PC-9 (cell line): Measurements from ENCODE around the gene FBXL14. TPM values are rescaled to one million over a fixed set of nuclear protein-coding genes. Genes with fewer than 3 reads are reported as not detected.

Source experiments
- BruUV-seq: library from RNA; stranded (reverse); fragments of 400-500 nt; replicated peaks from 2 replicates; lab custom pipeline; 2021; lab: Mats Ljungman, UMichigan
- CTCF ChIA-PET: fragments of 300-600 bp; sonication (Branson Sonifier 250); formaldehyde crosslinking; loops from one replicate; lab custom pipeline; 2022; ENCODE audit warnings: antibody characterized with exemption; lab: Charles Lee
- POLR2A ChIA-PET: fragments of 300-600 bp; sonication (Branson Sonifier 250); formaldehyde crosslinking; loops from one replicate; lab custom pipeline; 2022; ENCODE audit warnings: antibody characterized with exemption; ENCODE audit not compliant: unreplicated experiment; lab: Charles Lee
- DNase-seq, 2 experiments: peaks; one replicate each; pipeline versions ENCODE4 v3.0.0 to v3.0.0-alpha.2; 2015 to 2022; ENCODE audit warnings: mixed read lengths in 1 of 2
- H2AFZ ChIP-seq: fragments of 200-600 bp; sonication (generic); 2 replicates; pipeline ENCODE4 v1.8.1; 2017; ENCODE audit warnings: antibody characterized with exemption
- H3F3A ChIP-seq: fragments of 200-600 bp; sonication (generic); 2 replicates; pipeline ENCODE4 v1.8.1; 2017; ENCODE audit warnings: antibody characterized with exemption, mild to moderate bottlenecking, low read depth; ENCODE audit not compliant: insufficient read depth
- H3K27ac ChIP-seq: fragments of 200-600 bp; sonication (generic); 2 replicates; pipeline ENCODE4 v1.6.1; 2016; ENCODE audit warnings: mixed run types
- H3K27me3 ChIP-seq: fragments of 200-600 bp; sonication (generic); 2 replicates; pipeline ENCODE4 v1.6.1; 2016; ENCODE audit warnings: low read depth, mixed run types; ENCODE audit not compliant: insufficient read depth
- H3K36me3 ChIP-seq: fragments of 200-600 bp; sonication (generic); 2 replicates; pipeline ENCODE4 v1.6.1; 2016; ENCODE audit warnings: low read depth, mixed run types
- H3K4me1 ChIP-seq: fragments of 200-600 bp; sonication (generic); replicated peaks from 2 replicates; pipeline ENCODE4 v1.6.1; 2016; ENCODE audit warnings: mixed run types; ENCODE audit not compliant: insufficient read depth
- H3K4me2 ChIP-seq: fragments of 200-600 bp; sonication (generic); 2 replicates; pipeline ENCODE4 v1.6.1; 2017; ENCODE audit warnings: mixed run types
- H3K4me3 ChIP-seq: fragments of 200-600 bp; sonication (generic); 2 replicates; pipeline ENCODE4 v1.6.1; 2016; ENCODE audit warnings: mixed run types
- H3K79me2 ChIP-seq: fragments of 200-600 bp; sonication (generic); 2 replicates; pipeline ENCODE4 v1.6.1; 2017; ENCODE audit warnings: low read depth, mixed run types
- H3K9me2 ChIP-seq: fragments of 200-600 bp; sonication (generic); 2 replicates; pipeline ENCODE4 v1.8.1; 2017; ENCODE audit warnings: mild to moderate bottlenecking; ENCODE audit not compliant: insufficient read depth
- H3K9me3 ChIP-seq: fragments of 200-600 bp; sonication (generic); 2 replicates; pipeline ENCODE4 v1.8.1; 2016; ENCODE audit warnings: low read depth; ENCODE audit not compliant: insufficient read depth
- H4K20me1 ChIP-seq: fragments of 200-600 bp; sonication (generic); 2 replicates; pipeline ENCODE4 v1.8.1; 2017; ENCODE audit not compliant: insufficient read depth
- EZH2 ChIP-seq: fragments of 200-600 bp; sonication (generic); IDR thresholded peaks from 2 replicates; pipeline ENCODE4 v1.8.0; 2017; ENCODE audit warnings: antibody characterized with exemption, low read depth
- intact Hi-C: fragments of 100-400 bp; cut with micrococcal nuclease; formaldehyde crosslinking; loops from one replicate; pipeline ENCODE4 v1.10.0; 2022; ENCODE audit not compliant: unreplicated experiment
- total RNA-seq: library from RNA; stranded (reverse); gene quantifications from 2 replicates; pipeline ENCODE4 v1.2.3, GENCODE V29; 2021
- TF ChIP-seq, protein P1 (sequence below): fragments of 200-600 bp; sonication (generic); conservative IDR thresholded peaks from 2 replicates; pipeline ENCODE4 v1.6.1; 2017; ENCODE audit warnings: mixed run types, antibody characterized with exemption, mild to moderate bottlenecking, moderate library complexity

The FBXL14 gene
- total RNA-seq, 1 experiment from 2014 or later = 21.1 TPM

DNA sequence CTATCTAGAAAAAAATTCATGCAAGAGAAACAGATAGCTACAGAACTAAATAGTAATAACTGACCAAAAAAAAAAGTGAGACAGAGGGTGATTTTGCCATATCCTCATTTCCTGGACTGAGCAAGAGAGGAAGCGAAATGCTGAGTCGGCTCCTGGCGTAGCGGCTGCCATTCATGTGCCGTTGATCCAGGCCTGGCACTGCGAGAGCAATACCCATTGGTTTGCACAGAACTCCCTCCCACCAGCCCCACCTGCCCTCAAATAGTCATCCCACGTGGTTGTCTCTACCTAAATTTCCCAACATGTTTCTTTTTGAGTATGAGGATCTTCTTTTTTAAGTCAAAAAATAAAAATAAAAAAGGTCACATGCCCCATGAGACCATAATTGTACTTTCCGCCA lies 25.2 kb upstream of the FBXL14 start:
- Histone ChIP-seq H3K4me1 (no peaks in the 10 kb centered on the region), H2AFZ (no peak overlapping the region), H3K9me3 (no peaks in the 10 kb centered on the region), H3K9me2 (no peaks in the 10 kb centered on the region), H3K36me3 (no peaks in the 10 kb centered on the region), H3K4me2 (no peak overlapping the region), H3K27me3 (no peaks in the 10 kb centered on the region), H4K20me1 (no peaks in the 10 kb centered on the region), H3K79me2 (no peaks in the 10 kb centered on the region), H3K4me3 (no peak overlapping the region), H3F3A (no peaks in the 10 kb centered on the region), H3K27ac (no peak overlapping the region)
- DNase-seq = no peak
- no peak for TF ChIP-seq EZH2
- TF ChIP-seq, protein P1, sequence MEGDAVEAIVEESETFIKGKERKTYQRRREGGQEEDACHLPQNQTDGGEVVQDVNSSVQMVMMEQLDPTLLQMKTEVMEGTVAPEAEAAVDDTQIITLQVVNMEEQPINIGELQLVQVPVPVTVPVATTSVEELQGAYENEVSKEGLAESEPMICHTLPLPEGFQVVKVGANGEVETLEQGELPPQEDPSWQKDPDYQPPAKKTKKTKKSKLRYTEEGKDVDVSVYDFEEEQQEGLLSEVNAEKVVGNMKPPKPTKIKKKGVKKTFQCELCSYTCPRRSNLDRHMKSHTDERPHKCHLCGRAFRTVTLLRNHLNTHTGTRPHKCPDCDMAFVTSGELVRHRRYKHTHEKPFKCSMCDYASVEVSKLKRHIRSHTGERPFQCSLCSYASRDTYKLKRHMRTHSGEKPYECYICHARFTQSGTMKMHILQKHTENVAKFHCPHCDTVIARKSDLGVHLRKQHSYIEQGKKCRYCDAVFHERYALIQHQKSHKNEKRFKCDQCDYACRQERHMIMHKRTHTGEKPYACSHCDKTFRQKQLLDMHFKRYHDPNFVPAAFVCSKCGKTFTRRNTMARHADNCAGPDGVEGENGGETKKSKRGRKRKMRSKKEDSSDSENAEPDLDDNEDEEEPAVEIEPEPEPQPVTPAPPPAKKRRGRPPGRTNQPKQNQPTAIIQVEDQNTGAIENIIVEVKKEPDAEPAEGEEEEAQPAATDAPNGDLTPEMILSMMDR = no peak
- intact Hi-C loops = no loop called here
- no TSS peak for BruUV-seq
- ChIA-PET CTCF (interaction anchor here (0.7 kb wide), 1 partner anchor 10 kb away, joined by 4 read pairs; no protein-coding TSS in a partner anchor), POLR2A (no interaction called here)

DNA sequence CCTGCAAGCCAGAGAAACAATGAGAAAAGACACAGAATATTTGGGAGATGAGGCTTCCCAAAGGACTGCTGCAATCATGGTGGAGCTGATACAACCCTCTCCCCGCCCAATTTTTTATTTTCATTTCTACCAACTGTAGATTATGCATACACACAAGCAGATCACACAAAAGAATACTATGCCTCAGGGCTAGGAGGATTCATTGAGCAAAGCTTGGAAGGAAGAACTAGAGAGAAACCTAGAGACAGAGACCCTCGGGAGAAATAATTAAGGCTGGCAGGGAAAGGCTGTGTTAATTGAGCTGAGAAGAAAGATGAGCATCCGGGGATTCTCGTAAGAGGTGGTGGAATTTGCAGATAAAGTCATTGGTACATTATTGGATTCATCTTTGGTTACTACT lies 24.8 kb upstream of the FBXL14 start:
- H3K4me3 ChIP-seq = no peak overlapping the region
- TF ChIP-seq, protein P1 = no peak
- POLR2A ChIA-PET = no interaction called here
- CTCF ChIA-PET = interaction anchor here (0.7 kb wide), 1 partner anchor 11 kb away, joined by 4 read pairs; no protein-coding TSS in a partner anchor
- no peaks in the 10 kb centered on the region for H3K9me3 ChIP-seq
- DNase-seq = no peak
- intact Hi-C loops = no loop called here
- BruUV-seq = no TSS peak
- no peak overlapping the region for H3K4me2 ChIP-seq
- H3F3A ChIP-seq = no peaks in the 10 kb centered on the region
- H3K27me3 ChIP-seq = no peaks in the 10 kb centered on the region
- H3K27ac ChIP-seq = no peak overlapping the region
- H3K9me2 ChIP-seq = no peaks in the 10 kb centered on the region
- H3K4me1 ChIP-seq = no peaks in the 10 kb centered on the region
- H4K20me1 ChIP-seq = no peaks in the 10 kb centered on the region
- H3K36me3 ChIP-seq = no peaks in the 10 kb centered on the region
- H2AFZ ChIP-seq = no peak overlapping the region
- H3K79me2 ChIP-seq = no peaks in the 10 kb centered on the region

DNA sequence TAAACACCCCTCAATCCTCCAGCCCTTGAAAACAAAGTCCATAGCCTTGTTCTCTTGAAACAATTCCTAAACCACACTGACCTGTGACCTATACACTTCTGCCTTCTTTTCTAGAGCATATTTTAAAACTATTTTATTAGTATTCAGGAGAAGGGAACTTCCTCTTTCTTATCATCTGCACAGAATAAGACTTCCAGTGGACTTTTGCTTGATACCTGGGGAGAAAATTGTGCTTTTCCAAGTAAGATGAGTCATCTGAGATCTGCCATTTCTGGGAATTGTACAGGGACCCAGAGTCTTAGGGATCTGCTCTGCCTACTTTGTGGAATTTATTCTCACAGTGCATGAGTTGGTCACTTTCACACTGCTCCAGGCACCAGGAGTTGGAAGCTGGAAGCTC lies 24.1 kb upstream of the FBXL14 start:
- no peak overlapping the region for H3K4me2 ChIP-seq
- TF ChIP-seq EZH2 = no peak
- TF ChIP-seq, protein P1 = no peak
- no peaks in the 10 kb centered on the region for H3K9me2 ChIP-seq
- no peak overlapping the region for H3K27ac ChIP-seq
- H3K9me3 ChIP-seq = no peaks in the 10 kb centered on the region
- ChIA-PET CTCF (no interaction called here), POLR2A (no interaction called here)
- H2AFZ ChIP-seq = no peak overlapping the region
- H3K36me3 ChIP-seq = no peaks in the 10 kb centered on the region
- H3K4me1 ChIP-seq = no peaks in the 10 kb centered on the region
- BruUV-seq = no TSS peak
- H3F3A ChIP-seq = no peaks in the 10 kb centered on the region
- H3K4me3 ChIP-seq = no peak overlapping the region
- H3K79me2 ChIP-seq = no peaks in the 10 kb centered on the region
- H4K20me1 ChIP-seq = no peaks in the 10 kb centered on the region
- intact Hi-C loops = no loop called here
- no peaks in the 10 kb centered on the region for H3K27me3 ChIP-seq
- DNase-seq = no peak
